ENCODE measurements around the gene ING1. TPM values are rescaled to one million over a fixed set of nuclear protein-coding genes. Genes with fewer than 3 reads are reported as not detected.
A peak's percentile ranks its signal among the peaks of the same experiment; 100 is the strongest.

ING1 gene
- total and polyA plus RNA-seq, 2 experiments from 2014 or later = 16.5 to 28.6 TPM

DNA sequence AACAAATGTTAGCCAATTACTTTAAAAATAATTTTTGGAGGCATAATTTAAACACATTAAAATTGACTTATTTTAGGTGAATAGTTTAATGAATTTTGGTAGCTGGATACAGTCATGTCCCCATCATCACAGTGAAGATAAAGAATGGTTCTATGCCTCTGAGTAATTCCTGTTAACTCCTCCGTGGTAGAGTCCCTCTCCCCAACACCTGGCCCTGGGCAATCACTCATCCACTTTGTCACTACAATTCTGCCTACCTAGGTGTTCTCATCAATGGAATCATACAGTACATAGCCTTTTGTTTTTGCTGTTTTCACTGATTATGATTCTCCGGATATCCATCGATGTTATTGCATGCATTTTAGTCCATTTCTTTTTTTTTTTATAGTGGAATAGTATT lies 55.6 kb downstream of the ING1 start:
- TF ChIP-seq, protein P1, sequence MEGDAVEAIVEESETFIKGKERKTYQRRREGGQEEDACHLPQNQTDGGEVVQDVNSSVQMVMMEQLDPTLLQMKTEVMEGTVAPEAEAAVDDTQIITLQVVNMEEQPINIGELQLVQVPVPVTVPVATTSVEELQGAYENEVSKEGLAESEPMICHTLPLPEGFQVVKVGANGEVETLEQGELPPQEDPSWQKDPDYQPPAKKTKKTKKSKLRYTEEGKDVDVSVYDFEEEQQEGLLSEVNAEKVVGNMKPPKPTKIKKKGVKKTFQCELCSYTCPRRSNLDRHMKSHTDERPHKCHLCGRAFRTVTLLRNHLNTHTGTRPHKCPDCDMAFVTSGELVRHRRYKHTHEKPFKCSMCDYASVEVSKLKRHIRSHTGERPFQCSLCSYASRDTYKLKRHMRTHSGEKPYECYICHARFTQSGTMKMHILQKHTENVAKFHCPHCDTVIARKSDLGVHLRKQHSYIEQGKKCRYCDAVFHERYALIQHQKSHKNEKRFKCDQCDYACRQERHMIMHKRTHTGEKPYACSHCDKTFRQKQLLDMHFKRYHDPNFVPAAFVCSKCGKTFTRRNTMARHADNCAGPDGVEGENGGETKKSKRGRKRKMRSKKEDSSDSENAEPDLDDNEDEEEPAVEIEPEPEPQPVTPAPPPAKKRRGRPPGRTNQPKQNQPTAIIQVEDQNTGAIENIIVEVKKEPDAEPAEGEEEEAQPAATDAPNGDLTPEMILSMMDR (IDR thresholded peaks at IDR 0.05; ENCODE audit: low read depth, low read length) = no peak
- H3K4me3 ChIP-seq = no peak overlapping the region
- H3K27me3 ChIP-seq = no peaks in the 10 kb centered on the region
- no peaks in the 10 kb centered on the region for H3K4me1 ChIP-seq (ENCODE audit: low read depth)
- H3K27ac ChIP-seq = no peak overlapping the region
- H3K9me3 ChIP-seq (ENCODE audit: low read depth) = no peaks in the 10 kb centered on the region
- no peaks in the 10 kb centered on the region for H3K36me3 ChIP-seq
- no peak for DNase-seq (ENCODE audit: low read depth in 1 of 2, low spot score in 1 of 2)

GRCh38 chr13:110770678-110771077 lies 57.2 kb downstream of the ING1 start:
- Histone ChIP-seq H3K9me3 (ENCODE audit: low read depth) (no peaks in the 10 kb centered on the region), H3K27me3 (no peaks in the 10 kb centered on the region), H3K36me3 (no peaks in the 10 kb centered on the region), H3K27ac (no peak overlapping the region), H3K4me1 (ENCODE audit: low read depth) (no peaks in the 10 kb centered on the region), H3K4me3 (no peak overlapping the region)
- TF ChIP-seq, protein P1 (IDR thresholded peaks at IDR 0.05; ENCODE audit: low read depth, low read length) = no peak
- no peak for DNase-seq (ENCODE audit: low read depth in 1 of 2, low spot score in 1 of 2)

DNA sequence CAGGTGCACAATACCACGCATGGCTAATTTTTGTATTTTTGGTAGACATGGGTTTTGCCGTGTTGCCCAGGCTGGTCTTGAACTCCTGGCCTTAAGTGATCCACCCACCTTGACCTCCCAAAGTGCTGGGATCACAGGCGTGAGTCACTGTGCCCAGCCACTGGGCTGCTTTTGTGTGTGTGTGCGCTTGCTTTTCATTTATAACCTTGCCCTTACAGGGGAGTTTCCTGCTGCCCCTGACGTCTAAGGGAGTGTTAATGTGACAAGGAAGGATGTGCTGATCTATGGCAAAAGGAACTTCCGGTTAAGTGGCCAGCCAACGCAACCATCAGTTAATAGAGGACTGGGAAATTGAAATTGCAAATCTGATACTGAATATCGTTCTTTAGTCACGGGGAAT lies 57.7 kb downstream of the ING1 start:
- Histone ChIP-seq H3K27me3 (no peaks in the 10 kb centered on the region), H3K27ac (no peak overlapping the region)
- TF ChIP-seq, protein P1 (IDR thresholded peaks at IDR 0.05; ENCODE audit: low read depth, low read length) = no peak

GRCh38 chr13:110772091-110772984 lies 58.8 kb downstream of the ING1 start:
- H3K4me1 ChIP-seq (ENCODE audit: low read depth) = no peaks in the 10 kb centered on the region
- no peak for DNase-seq (ENCODE audit: low read depth in 1 of 2, low spot score in 1 of 2)
- no peaks in the 10 kb centered on the region for H3K27me3 ChIP-seq
- H3K36me3 ChIP-seq = no peaks in the 10 kb centered on the region
- no peak overlapping the region for H3K27ac ChIP-seq
- H3K4me3 ChIP-seq = no peak overlapping the region
- TF ChIP-seq, protein P1 (IDR thresholded peaks at IDR 0.05; ENCODE audit: low read depth, low read length) = no peak
- H3K9me3 ChIP-seq (ENCODE audit: low read depth) = no peaks in the 10 kb centered on the region

More for the DNA sequence above, 57.7 kb downstream of the ING1 start:
- H3K36me3 ChIP-seq = no peaks in the 10 kb centered on the region
- H3K4me3 ChIP-seq = no peak overlapping the region
- DNase-seq (ENCODE audit: low read depth in 1 of 2, low spot score in 1 of 2) = peak in 1 of 2 donors; percentile 36
- no peaks in the 10 kb centered on the region for H3K4me1 ChIP-seq (ENCODE audit: low read depth)
- no peaks in the 10 kb centered on the region for H3K9me3 ChIP-seq (ENCODE audit: low read depth)

Other genes starting within 250 kb of the ING1 start
- gene RAB20, start 152.0 kb upstream of the ING1 start, total RNA-seq = 22.4 and 30.8 TPM in 2 replicates
- gene RAB20, start 152.0 kb upstream of the ING1 start, polyA plus RNA-seq = 14.0 and 20.0 TPM in 2 replicates
- gene NAXD, start 98.2 kb upstream of the ING1 start, total RNA-seq = 32.8 and 36.8 TPM in 2 replicates
- gene NAXD, start 98.2 kb upstream of the ING1 start, polyA plus RNA-seq = 40.7 and 48.9 TPM in 2 replicates
- 58.2 and 93.5 TPM in 2 replicates for gene CARS2, start 7.6 kb upstream of the ING1 start, total RNA-seq
- gene CARS2, start 7.6 kb upstream of the ING1 start, polyA plus RNA-seq = 61.7 and 94.6 TPM in 2 replicates
- gene ANKRD10, start 201.4 kb downstream of the ING1 start, total RNA-seq = 125 and 191 TPM in 2 replicates
- gene ANKRD10, start 201.4 kb downstream of the ING1 start, polyA plus RNA-seq = 127 and 142 TPM in 2 replicates

All from cardiac muscle cell (in vitro differentiated cells and primary cell).